NOMO-1 treated with DMSO at 0.1 percent for 48 hours (cell line): ENCODE measurements around the gene MON2.
"Not testable (repeated sequence)": the region's sequence is repeated elsewhere in the genome, so short reads cannot be mapped to it uniquely, and the experiment has no call there.

Experiments used
- DNase-seq: peaks from one replicate; lab custom pipeline; 2025; ENCODE audit not compliant: unreplicated experiment; lab: John Stamatoyannopoulos, UW

The MON2 gene

DNA sequence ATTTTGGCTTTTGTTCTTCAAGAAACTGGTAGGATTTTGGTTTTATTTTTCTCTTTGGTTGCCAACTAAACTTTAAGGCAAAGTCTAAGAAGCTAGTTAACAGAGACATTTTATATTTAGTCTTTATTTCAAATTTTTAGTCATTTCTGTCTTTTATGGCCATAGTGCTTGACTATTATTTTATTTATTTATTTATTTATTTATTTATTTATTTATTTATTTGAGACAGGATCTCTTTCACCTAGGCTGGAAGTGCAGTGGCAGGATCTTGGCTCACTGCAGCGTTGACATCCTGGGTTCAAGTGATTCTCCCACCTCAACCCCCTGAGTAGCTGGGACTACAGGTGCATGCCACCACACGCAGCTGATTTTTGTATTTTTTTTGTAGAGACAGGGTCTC lies 3.1 kb downstream of the MON2 start:
- DNase-seq = no peak

DNA sequence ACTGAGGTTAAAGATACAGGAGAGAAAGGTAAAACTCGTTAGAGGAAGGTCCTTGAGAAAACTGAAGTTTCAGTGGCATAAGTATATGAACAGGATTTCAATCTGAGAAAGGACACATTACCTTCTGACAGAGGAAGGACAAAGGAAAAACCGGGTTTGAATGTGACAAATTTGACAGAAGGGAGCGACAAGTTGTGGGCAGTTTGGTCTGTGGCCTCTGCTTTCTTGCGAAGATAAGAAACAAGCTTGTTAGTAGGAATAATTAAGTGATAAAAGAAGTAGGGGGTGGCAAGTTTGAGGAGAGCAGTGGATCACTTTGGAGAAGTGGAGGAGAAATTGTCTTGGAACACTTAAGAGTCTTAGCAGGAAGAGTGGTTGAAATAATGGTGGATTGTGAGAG lies 5.1 kb downstream of the MON2 start:
- DNase-seq = no peak

DNA sequence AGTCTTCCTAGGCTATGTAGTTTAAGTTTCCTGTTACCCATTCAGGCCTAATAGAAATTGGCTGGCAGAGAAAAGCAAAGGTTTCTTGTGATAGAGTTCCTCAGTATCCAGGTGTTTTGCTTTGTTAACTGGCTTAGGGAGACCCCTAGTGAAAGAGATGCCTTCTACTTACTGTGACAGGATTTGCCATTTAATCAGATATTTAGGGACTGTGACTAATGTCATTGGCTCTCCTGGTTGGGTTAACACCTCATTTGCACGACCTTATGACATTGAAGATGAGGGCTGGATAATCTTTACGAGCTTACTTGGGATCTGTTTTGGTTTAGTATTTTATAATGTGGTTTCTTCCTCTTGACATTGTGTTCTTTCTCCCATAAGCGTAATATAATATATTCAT lies 5.8 kb downstream of the MON2 start:
- no peak for DNase-seq

DNA sequence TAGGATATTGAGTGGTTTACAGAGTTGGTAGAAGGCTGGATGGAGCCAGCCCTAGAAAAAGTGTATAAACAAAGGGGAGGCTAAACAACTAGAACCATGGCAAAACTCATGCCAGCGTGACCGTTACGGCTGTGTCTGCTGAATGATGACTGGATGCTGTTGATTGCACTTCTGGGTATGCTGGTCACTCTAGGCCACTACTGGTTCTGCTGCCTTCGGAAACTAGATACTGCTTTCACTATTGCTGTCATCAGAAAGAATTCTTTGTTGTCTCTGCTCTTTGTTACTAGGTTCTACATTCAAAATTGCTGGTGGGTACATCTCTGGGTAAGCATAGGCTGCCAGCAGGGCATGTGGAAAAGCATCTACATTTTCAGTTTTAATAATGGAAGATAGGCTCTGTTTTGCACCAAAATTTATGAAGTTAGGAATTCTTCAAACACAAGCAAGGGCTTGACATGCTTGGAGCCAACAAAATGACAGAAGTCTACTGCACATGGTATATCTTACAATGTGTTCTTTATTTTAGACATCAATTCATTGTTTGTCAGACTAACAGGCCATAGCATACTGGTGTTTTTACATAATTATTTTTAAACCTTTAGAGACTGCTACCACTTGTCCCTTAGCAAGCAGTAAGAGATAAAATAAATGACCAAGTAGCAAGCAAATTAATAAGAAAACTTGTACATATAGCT lies 15.4 kb downstream of the MON2 start:
- no peak for DNase-seq

DNA sequence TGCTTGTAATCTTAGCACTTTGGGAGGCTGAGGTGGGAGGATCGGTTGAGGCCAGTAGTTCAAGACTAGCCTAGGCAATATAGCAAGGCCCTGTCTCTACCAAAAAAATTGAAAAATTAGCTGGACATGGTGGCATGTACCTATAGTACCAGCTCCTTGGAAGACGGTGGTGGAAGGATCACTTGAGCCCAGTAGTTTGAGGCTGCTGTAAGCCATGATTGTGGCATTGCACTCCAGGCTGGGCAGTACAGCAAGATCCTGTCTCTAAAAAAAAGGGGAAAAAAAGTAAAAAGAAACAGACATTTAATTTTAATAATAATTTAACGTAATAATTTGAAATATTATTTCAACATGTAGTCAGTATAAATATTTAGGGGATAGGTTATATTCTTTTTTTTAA lies 16.1 kb downstream of the MON2 start:
- DNase-seq = no peak

DNA sequence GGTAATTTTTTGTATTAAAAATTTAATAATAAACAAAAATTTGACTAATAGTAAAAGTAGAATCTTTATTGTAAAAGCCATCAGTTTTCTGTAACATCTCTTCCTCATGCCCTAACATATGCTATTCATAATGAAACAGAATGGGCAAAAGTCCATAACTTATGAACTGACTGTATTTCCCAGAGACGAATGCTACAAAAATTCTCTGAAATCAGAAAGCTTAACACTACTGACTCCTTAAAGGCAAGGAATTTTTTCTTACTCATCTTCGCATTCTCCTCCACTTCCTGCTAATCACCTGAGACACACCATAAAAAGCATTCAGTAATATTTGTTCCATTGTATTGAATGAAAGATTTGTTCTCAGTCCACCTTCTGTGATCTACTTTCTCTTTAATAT lies 17.6 kb downstream of the MON2 start:
- DNase-seq = no peak

DNA sequence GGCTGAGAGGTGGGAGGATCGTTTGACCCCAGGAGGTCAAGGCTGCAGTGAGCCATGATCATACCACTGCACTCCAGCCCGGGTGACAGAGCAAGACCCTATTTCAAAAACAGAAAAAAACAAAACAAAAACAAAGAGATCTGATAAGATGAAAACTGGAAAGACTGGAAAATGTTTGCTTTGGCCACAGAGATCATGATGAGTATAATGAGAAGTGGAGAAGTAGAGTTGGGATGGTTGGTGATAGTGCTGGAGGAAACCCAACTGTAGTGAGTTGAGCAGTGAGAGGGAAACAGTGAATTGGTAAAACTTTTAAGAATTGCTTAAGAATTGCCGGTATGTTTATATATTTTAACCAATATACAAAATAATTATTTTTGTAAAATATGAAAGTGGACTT lies 39.2 kb downstream of the MON2 start:
- DNase-seq = no peak

DNA sequence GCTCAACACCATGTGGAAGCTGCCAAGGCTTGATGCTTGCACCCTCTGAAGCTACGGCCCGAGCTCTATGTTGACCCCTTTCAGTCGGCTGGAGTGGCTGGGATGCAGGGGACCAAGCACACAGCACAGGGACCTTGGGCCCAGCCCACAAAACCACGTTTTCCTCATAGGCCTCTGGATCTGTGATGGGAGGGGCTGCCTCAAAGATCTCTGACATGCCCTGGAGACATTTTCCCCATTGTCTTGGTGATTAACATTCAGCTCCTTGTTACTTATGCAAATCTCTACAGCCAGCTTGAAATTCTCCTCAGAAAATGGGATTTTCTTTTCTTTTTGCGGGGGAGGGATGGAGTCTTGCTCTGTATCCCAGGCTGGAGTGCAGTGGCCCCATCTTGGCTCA lies 46.3 kb downstream of the MON2 start:
- no peak for DNase-seq

DNA sequence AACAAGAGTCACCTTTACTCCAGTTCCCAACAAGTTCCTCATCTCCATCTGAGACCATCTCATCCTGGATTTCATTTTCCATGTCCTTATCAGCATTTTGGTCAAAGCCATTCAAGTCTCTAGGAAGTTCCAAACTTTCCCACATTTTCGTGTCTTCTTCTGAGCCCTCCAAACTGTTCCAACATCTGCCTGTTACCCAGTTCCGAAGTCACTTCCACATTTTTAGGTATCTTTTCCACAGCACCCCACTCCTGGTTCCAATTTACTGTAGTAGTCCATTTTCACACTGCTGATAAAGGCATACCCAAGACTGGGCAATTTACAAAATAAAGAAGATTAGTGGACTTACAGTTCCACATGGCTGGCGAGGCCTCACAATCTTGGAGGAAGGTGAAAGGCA lies 47.5 kb downstream of the MON2 start:
- DNase-seq = not testable (repeated sequence)

DNA sequence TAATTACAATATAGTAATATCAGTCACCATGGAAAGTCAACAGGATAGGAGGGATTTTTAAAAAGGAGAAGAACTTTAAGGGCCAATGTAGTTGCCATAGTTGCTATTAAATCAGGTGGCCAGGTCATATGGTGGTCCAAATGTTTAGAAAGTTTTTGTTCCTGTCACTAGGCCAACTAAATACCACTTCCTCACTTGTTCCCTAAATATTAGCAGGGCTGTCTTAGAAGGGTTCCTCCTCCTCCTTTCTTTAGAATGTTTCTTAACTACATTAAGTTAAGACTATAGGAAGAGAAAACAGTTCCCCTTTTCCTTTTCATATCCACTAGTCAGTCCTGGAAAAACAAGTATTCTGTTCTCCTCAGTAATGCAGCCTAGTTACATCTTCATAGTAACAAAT lies 50.3 kb downstream of the MON2 start:
- DNase-seq = peak; percentile 55

DNA sequence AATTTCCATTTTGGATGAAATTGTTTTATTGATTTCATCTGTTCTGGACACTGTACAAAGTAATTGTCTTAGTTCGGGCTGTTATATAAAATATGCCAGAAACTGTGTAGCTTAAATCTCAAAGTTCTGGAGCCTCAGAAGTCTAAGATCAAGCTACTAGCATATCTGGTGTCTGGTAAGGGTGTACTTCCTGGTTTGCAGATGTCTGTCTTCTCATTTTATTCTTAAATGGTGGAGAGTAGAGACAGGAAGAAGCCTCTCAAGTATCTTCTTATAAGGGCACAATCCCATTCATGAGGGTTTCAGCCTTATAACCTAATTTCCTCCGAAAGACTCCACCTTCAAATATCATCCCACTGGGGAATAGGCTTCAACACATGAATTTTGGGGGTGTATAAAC lies 51.3 kb downstream of the MON2 start:
- DNase-seq = no peak

DNA sequence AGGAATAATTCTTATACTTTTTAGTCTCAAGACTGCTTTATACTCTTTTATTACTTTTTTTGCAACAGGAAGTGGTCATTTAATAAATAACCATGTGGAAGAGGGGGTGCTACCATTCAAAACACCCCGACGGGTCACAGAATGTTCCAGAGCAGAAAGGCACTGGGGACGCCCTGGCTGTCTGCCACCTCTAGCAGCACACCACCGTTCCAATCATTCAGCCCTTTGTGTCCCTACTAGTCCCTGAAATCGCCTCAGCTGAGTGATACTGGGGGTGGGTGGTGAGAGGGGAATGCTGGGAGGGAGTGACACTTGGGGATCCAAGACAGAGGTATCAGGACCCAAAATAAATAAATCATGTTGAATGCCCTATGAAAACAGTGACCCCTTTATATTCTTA lies 52.4 kb downstream of the MON2 start:
- DNase-seq = no peak

DNA sequence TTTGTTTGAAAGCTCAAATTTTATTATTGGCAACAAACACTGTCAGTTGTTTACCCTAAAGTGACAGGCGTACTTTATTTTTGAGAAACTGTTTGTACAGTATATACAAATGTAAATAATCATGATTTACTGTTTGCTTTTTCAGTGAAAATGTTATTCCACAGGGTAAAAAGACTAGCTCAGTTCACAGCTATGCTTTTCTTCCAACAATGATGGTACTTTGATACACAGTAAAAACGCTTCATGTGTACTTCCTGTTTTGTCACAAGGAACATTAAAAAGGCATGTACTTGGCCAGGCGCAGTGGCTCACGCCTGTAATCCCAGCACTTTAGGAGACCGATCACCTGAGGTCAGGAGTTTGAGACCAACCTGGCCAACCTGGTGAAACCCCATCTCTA lies 53.7 kb downstream of the MON2 start:
- DNase-seq = no peak

DNA sequence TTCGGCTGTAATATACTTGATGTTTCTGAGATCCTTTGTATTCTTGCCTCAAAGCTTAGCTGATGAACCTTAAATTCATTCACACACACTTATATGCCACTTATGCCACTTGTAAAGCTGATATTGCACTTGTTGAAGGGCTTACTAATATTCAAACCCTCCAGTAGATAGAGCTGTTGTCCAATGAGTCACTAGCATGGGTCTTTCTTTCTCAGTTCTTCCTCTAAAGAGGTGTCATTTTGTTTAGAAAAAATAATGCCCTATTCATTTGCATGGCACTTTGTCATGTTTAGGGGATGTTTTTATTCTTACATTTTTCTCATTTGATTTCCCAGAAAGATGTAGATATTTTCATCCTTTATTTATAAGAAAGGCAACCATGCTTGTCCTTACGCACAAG lies 56.4 kb downstream of the MON2 start:
- DNase-seq = no peak

DNA sequence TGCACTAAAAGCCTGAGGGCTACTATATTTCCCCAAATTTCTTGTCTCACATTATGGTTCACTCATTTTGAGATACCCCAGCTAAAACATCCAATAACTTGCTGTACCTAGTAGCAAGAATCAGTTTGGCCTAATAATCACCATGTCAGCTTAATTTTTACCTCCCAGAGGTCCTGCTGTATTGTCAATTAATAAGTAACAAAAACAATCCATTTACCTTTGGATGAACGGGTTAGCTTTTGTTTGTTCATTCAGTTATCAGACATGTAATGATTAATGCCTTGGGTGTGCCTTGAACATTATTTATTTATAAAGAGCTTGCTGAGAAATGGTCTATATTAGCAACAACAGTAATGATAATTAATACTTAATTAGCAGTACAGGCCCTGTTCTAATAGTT lies 57.0 kb downstream of the MON2 start:
- no peak for DNase-seq

DNA sequence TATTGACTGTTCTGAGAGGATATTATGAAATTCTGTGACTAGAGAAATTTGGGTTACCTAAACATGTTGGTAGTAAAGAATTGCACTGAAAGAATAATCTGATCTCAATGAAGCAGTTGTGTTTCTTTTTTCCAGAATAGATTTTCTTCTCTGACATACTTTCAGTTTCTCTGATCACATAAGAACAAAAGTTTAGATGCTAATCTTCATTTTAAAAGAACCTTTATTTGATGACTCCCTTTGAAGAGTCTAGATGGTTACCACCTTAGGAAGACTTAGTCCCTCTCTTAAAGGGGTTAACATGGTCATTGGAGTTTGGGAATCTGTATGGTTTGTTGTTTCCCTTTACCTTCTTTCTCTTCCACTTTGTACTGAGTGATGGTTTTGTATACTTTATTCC lies 58.6 kb downstream of the MON2 start:
- DNase-seq = no peak

DNA sequence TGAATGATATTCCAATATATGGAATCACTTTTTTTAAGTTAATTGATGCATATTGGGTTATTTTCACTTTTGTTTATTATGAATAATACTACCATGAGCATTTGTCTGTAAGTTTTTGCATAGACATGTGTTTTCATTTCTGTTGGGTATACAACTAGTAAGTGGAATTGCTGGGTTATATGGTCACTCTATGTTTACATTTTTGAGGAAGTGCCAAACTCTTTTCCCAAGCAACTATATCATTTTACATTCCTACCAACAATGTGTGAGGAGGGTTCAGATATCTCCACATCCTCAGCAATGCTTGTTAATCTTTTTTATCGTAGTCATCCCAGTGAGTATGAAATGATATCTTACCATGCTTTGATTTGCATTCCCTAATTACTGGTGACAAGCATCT lies 64.0 kb downstream of the MON2 start:
- no peak for DNase-seq

DNA sequence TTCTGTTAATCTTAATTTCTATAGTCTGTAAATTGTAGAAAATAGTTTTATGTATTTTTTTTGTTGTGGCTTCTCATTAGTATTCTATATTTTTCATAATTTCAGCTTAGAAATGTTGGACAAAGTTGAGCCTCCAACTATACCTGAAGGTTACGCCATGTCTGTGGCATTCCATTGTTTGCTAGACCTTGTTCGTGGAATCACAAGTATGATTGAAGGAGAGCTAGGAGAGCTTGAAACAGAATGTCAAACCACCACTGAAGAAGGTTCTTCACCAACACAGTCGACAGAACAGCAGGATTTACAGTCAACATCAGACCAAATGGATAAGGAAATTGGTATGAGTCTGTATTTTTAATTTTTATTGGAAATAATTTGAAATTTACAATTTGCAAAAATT lies 65.7 kb downstream of the MON2 start:
- no peak for DNase-seq

DNA sequence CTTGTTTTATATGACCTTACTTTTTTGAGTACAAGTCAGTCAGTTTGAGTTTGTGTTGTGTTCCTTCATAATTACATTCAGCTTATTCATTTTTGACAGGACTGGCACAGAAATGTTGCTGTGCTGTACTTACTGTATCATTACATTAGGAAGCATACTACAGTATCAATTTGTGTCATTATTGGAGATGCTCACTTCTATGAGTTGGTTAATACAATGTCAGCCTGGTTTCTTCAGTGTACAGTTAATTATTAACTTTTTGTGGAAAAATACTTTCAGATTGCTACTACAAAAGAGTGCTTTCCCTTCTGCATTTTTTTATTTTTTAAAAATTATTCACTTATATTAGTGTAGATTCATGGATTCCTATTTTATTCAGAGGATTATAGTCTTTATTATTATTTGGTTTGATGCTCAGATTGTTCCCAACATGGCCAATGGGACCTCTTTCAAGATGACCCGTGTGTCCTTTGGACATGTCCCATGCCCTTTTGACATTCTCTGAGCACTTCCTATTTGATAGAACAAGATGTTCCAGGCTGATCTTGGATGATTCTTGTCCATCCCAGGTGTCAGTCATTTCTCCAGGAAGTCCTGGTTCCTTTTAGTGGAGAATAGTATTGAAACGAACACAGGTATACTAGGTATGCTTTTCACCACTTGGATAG lies 66.6 kb downstream of the MON2 start:
- DNase-seq = no peak

DNA sequence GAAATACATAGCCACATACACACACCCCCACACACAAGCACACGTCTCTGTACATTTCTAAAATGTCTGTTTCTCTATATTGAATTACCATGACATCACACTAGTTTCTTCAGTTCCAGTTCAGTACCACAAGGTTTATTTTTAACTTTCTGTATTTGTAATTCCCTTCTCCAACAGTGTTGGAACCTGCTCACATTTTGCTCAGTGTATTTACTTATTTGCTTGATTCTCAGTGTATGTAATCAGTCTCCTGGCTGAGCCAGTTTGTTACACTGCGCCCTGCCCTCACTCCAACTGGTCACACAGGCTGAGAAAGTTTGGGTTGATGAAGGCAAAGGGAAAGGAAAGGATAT lies 67.1 kb downstream of the MON2 start:
- DNase-seq = no peak

DNA sequence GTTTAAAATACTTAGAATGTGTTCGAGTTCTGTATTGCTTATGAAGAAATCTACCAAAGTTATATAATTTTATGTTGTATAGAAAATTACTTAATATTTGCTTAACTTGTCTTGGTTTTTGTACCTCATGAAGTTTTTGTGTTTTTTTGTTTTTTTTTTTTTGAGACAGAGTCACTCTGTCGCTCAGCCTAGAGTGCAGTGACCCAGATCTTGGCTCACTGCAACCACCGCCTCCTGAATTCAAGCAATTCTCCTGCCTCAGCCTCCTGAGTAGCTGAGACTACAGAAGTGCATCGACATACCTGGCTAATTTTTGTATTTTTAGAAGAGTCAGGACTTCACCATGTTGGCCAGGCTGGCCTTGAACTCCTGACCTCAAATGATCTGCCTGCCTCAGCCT lies 69.9 kb downstream of the MON2 start:
- no peak for DNase-seq

DNA sequence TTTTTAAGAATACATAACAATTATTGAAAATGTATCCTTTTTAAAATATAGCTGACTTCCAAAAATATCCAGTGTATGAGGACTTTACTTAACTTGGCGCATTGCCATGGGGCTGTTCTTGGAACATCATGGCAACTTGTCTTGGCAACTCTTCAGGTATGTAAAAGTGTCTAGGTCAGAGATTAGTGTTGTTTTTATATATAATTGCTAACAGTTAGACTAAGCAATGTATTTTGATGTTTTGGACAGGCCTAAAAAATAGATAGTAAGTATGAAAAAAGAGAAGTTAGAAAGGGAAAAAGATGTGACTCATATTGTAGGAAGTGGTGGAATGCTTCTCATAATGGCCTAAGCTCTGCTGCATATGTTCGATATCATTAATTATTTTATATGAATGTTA lies 70.9 kb downstream of the MON2 start:
- peak; percentile 6 for DNase-seq

DNA sequence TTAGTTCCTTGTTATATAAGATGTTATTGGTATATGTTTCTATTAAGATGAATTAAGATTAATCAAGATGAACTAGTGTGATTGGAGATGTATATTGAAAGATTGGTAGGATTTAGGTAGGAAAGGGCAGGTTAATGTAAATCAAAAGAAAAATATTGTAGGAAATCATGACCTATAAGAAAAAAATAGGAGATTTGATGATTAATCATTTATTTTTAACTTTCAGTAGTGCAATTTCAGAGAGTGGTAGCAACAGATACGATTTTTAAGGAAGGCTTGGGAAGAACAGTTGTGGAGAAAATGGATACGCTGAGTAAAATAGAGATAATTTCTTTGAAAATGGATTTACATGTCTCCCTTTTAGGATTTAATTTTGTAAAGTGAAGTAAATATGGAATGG lies 73.7 kb downstream of the MON2 start:
- no peak for DNase-seq
